AG09309 (cell line): ENCODE data around the gene APOM.

ENCODE experiments used
- DNase-seq: peaks from one replicate; pipeline ENCODE4 v3.0.0-alpha.2; 2010; ENCODE audit warnings: low read depth
- H3K4me3 ChIP-seq: 2 replicates; pipeline ENCODE4 v1.5.1; 2011; ENCODE audit warnings: mild to moderate bottlenecking, low read depth, low read length, moderate library complexity; ENCODE audit not compliant: control insufficient read depth
- TF ChIP-seq, protein P1 (sequence below): IDR thresholded peaks from 2 replicates; pipeline ENCODE4 v1.5.1; 2011; ENCODE audit warnings: mild to moderate bottlenecking, low read depth, low read length, inconsistent platforms; ENCODE audit not compliant: insufficient read depth, control insufficient read depth; ENCODE audit errors: missing control alignments

APOM gene

GRCh38 chr6:31655349-31656237, at the start of gene APOM:
APOM (plus strand) TSS chr6:31655894; CDS start chr6:31655967, 73 bp downstream.
- TF ChIP-seq, protein P1, sequence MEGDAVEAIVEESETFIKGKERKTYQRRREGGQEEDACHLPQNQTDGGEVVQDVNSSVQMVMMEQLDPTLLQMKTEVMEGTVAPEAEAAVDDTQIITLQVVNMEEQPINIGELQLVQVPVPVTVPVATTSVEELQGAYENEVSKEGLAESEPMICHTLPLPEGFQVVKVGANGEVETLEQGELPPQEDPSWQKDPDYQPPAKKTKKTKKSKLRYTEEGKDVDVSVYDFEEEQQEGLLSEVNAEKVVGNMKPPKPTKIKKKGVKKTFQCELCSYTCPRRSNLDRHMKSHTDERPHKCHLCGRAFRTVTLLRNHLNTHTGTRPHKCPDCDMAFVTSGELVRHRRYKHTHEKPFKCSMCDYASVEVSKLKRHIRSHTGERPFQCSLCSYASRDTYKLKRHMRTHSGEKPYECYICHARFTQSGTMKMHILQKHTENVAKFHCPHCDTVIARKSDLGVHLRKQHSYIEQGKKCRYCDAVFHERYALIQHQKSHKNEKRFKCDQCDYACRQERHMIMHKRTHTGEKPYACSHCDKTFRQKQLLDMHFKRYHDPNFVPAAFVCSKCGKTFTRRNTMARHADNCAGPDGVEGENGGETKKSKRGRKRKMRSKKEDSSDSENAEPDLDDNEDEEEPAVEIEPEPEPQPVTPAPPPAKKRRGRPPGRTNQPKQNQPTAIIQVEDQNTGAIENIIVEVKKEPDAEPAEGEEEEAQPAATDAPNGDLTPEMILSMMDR: no peak

DNA sequence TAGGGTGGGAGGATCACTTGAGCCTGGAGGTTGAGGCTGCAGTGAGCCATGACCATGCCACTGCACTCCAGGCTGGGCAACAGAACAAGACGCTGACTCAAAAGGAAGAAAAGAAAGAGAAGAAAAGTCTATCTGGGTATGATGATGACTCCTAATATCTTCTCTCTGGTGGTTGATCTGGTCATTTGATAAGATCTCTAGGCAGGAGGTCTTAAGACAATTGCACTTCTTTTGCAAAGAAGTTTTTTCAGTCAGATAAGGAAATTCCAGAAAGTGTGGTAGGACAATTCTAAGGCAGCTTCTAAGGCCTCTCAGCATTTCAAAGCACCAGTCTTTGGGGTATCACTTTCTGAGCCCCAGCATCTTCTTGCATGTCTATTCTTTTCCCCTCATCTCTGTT, 48.4 kb upstream of the APOM start:
- DNase-seq: no peak
- no peak overlapping the region for H3K4me3 ChIP-seq
- TF ChIP-seq, protein P1: no peak

More at GRCh38 chr6:31655349-31656237, at the start of gene APOM:
- no peak for DNase-seq
- no peak within 1 kb of the TSS for H3K4me3 ChIP-seq

DNA sequence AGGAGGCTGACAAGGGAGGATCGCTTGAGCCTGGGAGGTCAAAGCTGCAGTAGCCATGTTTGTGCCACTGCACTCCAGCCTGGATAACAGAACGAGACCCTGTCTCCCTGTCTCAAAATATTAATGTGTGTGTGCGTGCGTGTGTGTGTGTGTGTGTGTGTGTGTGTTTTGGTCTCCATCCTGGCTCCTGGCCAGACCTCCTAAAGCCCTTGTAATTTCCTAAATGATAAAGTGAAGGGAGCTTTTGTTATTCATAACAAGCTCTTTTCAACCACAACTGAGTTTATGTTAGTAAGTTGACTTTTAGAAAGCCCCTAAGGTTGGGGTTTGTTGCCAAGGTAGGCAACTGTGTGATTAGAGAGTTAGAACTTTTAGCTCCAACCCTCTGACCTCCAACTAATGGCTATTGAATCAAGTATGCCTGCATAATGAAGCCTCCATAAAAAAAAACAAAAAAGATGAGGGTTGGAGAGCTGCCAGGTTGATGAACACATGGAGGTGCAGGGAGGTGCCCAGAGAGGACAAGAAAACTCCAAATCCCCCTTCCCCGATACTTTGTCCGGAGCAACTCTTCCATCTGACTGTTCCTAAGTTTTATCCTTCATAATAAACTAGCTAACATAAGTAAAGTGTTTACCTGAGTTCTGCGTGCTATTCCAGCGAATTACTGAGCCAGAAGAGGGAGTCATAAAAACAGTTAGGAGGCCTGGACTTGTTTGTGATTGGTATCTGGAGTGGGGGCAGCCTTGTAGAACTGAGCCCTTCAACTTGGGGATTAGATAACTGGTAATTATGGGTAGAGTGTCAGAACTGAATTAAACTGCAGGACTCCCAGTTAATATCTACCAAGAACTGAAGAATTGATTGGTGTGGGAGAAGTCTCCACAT, 45.9 kb upstream of the APOM start:
- no peak overlapping the region for H3K4me3 ChIP-seq
- TF ChIP-seq, protein P1: no peak
- no peak for DNase-seq

GRCh38 chr6:31610968-31611367, 44.7 kb upstream of the APOM start:
- H3K4me3 ChIP-seq: no peak overlapping the region
- DNase-seq: no peak
- TF ChIP-seq, protein P1: no peak

- TF ChIP-seq, protein P1: no peak
- DNase-seq: no peak
- no peak overlapping the region for H3K4me3 ChIP-seq
These were observed 41.5 kb upstream of the APOM start for GRCh38 chr6:31614075-31614619.
